CD4-positive, alpha-beta T cell treated with Interleukin-15 for 4 hours (primary cell): ENCODE measurements around the gene IGF2R.
A peak's percentile ranks its signal among the peaks of the same experiment; 100 is the strongest.

Experiments used
- DNase-seq: peaks from one replicate; pipeline ENCODE4 v3.0.0-alpha.2; 2020; ENCODE audit warnings: low spot score

Gene IGF2R

GRCh38 chr6:159974932-159975331 is 6.0 kb downstream of the IGF2R start:
- DNase-seq: no peak

- no peak for DNase-seq
Measured at GRCh38 chr6:159976686-159977254, 7.9 kb downstream of the IGF2R start.

GRCh38 chr6:159977255-159977903 is 8.5 kb downstream of the IGF2R start:
- DNase-seq: no peak

GRCh38 chr6:159977904-159978268 is 9.0 kb downstream of the IGF2R start:
- no peak for DNase-seq

- DNase-seq: peak; percentile 50
Measured at GRCh38 chr6:159978291-159979135, 9.6 kb downstream of the IGF2R start.

- peak; percentile 81 for DNase-seq
Measured at GRCh38 chr6:159979136-159979874, 10.4 kb downstream of the IGF2R start.

- no peak for DNase-seq
Measured at GRCh38 chr6:159980474-159980873, 11.6 kb downstream of the IGF2R start.

- no peak for DNase-seq
Measured at GRCh38 chr6:159981071-159981402, 12.2 kb downstream of the IGF2R start.

GRCh38 chr6:159981403-159982245 is 12.7 kb downstream of the IGF2R start:
- peak; percentile 45 for DNase-seq

- no peak for DNase-seq
Measured at GRCh38 chr6:159982731-159983506, 14.0 kb downstream of the IGF2R start.

GRCh38 chr6:159983641-159984080 is 14.8 kb downstream of the IGF2R start:
- no peak for DNase-seq

- no peak for DNase-seq
Measured at GRCh38 chr6:159984268-159984786, 15.4 kb downstream of the IGF2R start.

GRCh38 chr6:159985296-159985945 is 16.5 kb downstream of the IGF2R start:
- DNase-seq: no peak

GRCh38 chr6:159988983-159989454 is 20.1 kb downstream of the IGF2R start:
- no peak for DNase-seq

GRCh38 chr6:159989492-159990480 is 20.9 kb downstream of the IGF2R start:
- no peak for DNase-seq

- no peak for DNase-seq
Measured at GRCh38 chr6:159992366-159992765, 23.5 kb downstream of the IGF2R start.

GRCh38 chr6:159995405-159995804 is 26.5 kb downstream of the IGF2R start:
- no peak for DNase-seq

- no peak for DNase-seq
Measured at GRCh38 chr6:159996087-159996622, 27.3 kb downstream of the IGF2R start.
